Left ventricle myocardium inferior (tissue), 1 donor: ENCODE data around the gene NANS. TPM values are rescaled to one million over a fixed set of nuclear protein-coding genes. Genes with fewer than 3 reads are reported as not detected.

Source experiments
- DNase-seq: peaks from one replicate; pipeline ENCODE4 v3.0.0-alpha.2; 2020
- H3K27ac ChIP-seq: fragments of 200-600 bp; replicated peaks from 2 replicates; pipeline ENCODE4 v1.8.0; 2021
- H3K27me3 ChIP-seq: fragments of 200-600 bp; 2 replicates; pipeline ENCODE4 v1.8.0; 2021; ENCODE audit warnings: low read depth
- H3K36me3 ChIP-seq: fragments of 200-600 bp; 2 replicates; pipeline ENCODE4 v1.8.0; 2021
- H3K4me1 ChIP-seq: fragments of 200-600 bp; 2 replicates; pipeline ENCODE4 v1.8.0; 2021
- H3K4me3 ChIP-seq: fragments of 200-600 bp; 2 replicates; pipeline ENCODE4 v1.8.0; 2021; ENCODE audit warnings: mild to moderate bottlenecking, moderate library complexity
- H3K9me3 ChIP-seq: fragments of 200-600 bp; replicated peaks from 2 replicates; pipeline ENCODE4 v1.8.0; 2021
- intact Hi-C: fragments of 100-400 bp; cut with micrococcal nuclease; formaldehyde crosslinking; loops from one replicate; pipeline ENCODE4 v1.11.0; 2022
- total RNA-seq: library from RNA; stranded (reverse); fragmentation: NEBNext Ultra II Directional; extraction: Animal tissue kit (Norgen Biotek cat#: 25700); gene quantifications from one replicate; pipeline ENCODE4 v1.2.1, GENCODE V29; 2021
- TF ChIP-seq, protein P1 (sequence below): fragments of 200-600 bp; IDR thresholded peaks from 2 replicates; pipeline ENCODE4 v1.8.0; 2021; ENCODE audit warnings: antibody characterized with exemption, mild to moderate bottlenecking, borderline replicate concordance
- donor health status: DM: no; HTN: yes; CAD: no; lungs with severe emphysema.

NANS gene
- total RNA-seq, 1 donor from 2014 or later, result 38.6 TPM

- no peak overlapping the region for H3K4me3 ChIP-seq
- H3K9me3 ChIP-seq, result no peaks in the 10 kb centered on the region
- H3K27me3 ChIP-seq, result no peaks in the 10 kb centered on the region
- TF ChIP-seq, protein P1, sequence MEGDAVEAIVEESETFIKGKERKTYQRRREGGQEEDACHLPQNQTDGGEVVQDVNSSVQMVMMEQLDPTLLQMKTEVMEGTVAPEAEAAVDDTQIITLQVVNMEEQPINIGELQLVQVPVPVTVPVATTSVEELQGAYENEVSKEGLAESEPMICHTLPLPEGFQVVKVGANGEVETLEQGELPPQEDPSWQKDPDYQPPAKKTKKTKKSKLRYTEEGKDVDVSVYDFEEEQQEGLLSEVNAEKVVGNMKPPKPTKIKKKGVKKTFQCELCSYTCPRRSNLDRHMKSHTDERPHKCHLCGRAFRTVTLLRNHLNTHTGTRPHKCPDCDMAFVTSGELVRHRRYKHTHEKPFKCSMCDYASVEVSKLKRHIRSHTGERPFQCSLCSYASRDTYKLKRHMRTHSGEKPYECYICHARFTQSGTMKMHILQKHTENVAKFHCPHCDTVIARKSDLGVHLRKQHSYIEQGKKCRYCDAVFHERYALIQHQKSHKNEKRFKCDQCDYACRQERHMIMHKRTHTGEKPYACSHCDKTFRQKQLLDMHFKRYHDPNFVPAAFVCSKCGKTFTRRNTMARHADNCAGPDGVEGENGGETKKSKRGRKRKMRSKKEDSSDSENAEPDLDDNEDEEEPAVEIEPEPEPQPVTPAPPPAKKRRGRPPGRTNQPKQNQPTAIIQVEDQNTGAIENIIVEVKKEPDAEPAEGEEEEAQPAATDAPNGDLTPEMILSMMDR, result no peak
- intact Hi-C loops, result no loop called here
- DNase-seq, result no peak
- no peak overlapping the region for H3K27ac ChIP-seq
- H3K4me1 ChIP-seq, result peaks cover 3% of the 10 kb centered on the region
- H3K36me3 ChIP-seq, result peaks cover 74% of the 10 kb centered on the region
Measured at GRCh38 chr9:98080780-98081179, 24.2 kb downstream of the NANS start.

DNA sequence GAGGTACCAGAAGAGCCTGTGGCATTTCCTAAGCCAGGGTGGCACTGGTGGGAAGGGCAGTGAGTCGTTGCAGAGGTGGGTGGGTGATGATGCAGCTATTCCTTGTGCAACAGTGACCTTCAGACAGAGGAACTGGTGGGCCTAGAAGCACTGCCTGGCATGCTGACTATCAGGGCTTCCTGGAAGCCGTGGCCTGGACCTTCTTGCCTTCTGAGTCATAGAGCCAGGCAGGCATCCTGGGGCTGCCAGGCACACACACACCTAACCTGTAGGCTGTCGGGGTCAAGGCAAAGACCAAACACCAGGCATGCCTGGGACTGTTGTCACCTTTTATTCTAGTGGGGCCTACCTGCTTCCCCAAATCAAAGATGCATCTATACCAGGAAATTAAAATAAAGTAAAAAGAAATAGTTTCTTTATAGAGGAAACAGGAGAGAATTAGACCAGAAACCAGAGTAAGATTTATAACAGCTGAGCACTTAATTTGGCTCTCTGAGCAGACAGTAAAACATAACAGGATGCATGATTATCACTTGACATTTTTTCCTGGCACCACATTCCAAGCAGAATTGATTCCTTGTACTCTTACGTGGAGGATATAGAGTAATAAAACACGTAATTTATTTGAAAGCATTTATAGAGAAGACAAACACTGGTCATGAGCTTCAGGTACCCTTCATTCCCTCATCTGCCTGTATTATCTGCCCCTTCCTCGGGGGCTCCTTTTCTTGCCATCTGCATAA, 25.1 kb downstream of the NANS start:
- Histone ChIP-seq H3K27me3 (no peaks in the 10 kb centered on the region), H3K4me3 (no peak overlapping the region), H3K9me3 (no peaks in the 10 kb centered on the region), H3K36me3 (peaks cover 74% of the 10 kb centered on the region), H3K4me1 (no peaks in the 10 kb centered on the region), H3K27ac (no peak overlapping the region)
- DNase-seq, result no peak
- TF ChIP-seq, protein P1, result no peak
- intact Hi-C loops, result no loop called here

DNA sequence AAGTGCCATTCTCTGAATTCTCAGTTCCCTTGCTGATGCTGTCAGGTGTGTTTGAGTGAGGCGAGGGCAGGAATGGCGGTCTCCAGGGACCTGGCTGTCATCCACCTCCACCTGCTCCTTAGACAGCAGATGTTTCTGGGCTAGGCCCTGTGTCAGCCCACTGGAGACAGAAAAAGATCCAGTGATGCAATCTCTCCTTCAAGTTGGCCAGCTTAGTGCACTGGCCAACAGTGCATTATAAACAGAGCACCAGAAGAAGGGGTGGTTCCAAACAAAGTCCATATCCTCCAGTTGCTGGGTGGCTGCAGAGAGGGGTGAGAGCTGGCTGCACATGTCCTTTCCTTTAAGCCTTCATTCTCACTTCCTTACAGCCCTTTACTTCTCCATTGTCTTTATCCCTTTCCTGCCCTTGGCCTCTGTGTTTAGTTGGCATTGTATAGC, 26.5 kb downstream of the NANS start:
- Histone ChIP-seq H3K4me1 (peaks cover 9% of the 10 kb centered on the region), H3K27ac (peak overlapping the region; percentile 15), H3K27me3 (no peaks in the 10 kb centered on the region), H3K9me3 (no peaks in the 10 kb centered on the region), H3K36me3 (peaks cover 68% of the 10 kb centered on the region), H3K4me3 (no peak overlapping the region)
- no peak for DNase-seq
- intact Hi-C loops, result no loop called here
- TF ChIP-seq, protein P1, result no peak

GRCh38 chr9:98083566-98084183, 27.1 kb downstream of the NANS start:
- H3K27ac ChIP-seq, result peak overlapping the region; percentile 15
- H3K4me3 ChIP-seq, result no peak overlapping the region
- H3K9me3 ChIP-seq, result no peaks in the 10 kb centered on the region
- DNase-seq, result no peak
- TF ChIP-seq, protein P1, result no peak
- intact Hi-C loops, result no loop called here
- H3K36me3 ChIP-seq, result peaks cover 63% of the 10 kb centered on the region
- peaks cover 9% of the 10 kb centered on the region for H3K4me1 ChIP-seq
- no peaks in the 10 kb centered on the region for H3K27me3 ChIP-seq

GRCh38 chr9:98084396-98084795, 27.9 kb downstream of the NANS start:
- Histone ChIP-seq H3K36me3 (peaks cover 56% of the 10 kb centered on the region), H3K27me3 (no peaks in the 10 kb centered on the region), H3K9me3 (no peaks in the 10 kb centered on the region), H3K4me3 (no peak overlapping the region), H3K4me1 (peaks cover 9% of the 10 kb centered on the region), H3K27ac (no peak overlapping the region)
- TF ChIP-seq, protein P1, result no peak
- intact Hi-C loops, result no loop called here
- no peak for DNase-seq
